PC-3 (cell line): ENCODE data around the gene CDC42BPB. TPM values are rescaled to one million over a fixed set of nuclear protein-coding genes. Genes with fewer than 3 reads are reported as not detected.

Source experiments
- ATAC-seq: fragments of 200-7000 bp; cut with Tn5 transposase; 2 replicates; pipeline ENCODE4 v1.9.1; 2020; ENCODE audit warnings: mild to moderate bottlenecking, moderate library complexity
- BruUV-seq: library from RNA; stranded (reverse); fragments of 400-500 nt; replicated peaks from 2 replicates; lab custom pipeline; 2021; lab: Mats Ljungman, UMichigan
- CTCF ChIA-PET: fragments of 300-600 bp; sonication (Branson Sonifier 250); formaldehyde crosslinking; loops from one replicate; lab custom pipeline; 2022; ENCODE audit warnings: antibody characterized with exemption; lab: Charles Lee
- POLR2A ChIA-PET: fragments of 300-600 bp; sonication (Branson Sonifier 250); formaldehyde crosslinking; loops from one replicate; lab custom pipeline; 2022; ENCODE audit warnings: antibody characterized with exemption; ENCODE audit not compliant: unreplicated experiment; lab: Charles Lee
- DNase-seq: peaks from one replicate; pipeline ENCODE4 v3.0.0-alpha.2; 2015
- H2AFZ ChIP-seq: fragments of 300-600 bp; sonication (generic); 2 replicates; pipeline ENCODE4 v1.6.0; 2016; ENCODE audit warnings: antibody characterized with exemption, low read length
- H3F3A ChIP-seq: fragments of 300-600 bp; sonication (generic); one replicate; pipeline ENCODE4 v1.6.0; 2017; ENCODE audit warnings: antibody characterized with exemption, low read length, control low read depth, mild to moderate bottlenecking; ENCODE audit not compliant: unreplicated experiment
- H3K27ac ChIP-seq: fragments of 300-600 bp; sonication (generic); 2 replicates; pipeline ENCODE4 v1.5.1; 2016; ENCODE audit warnings: mild to moderate bottlenecking, low read length
- H3K27me3 ChIP-seq: fragments of 300-600 bp; sonication (generic); 2 replicates; pipeline ENCODE4 v1.6.1; 2016; ENCODE audit warnings: low read length, mixed read lengths
- H3K36me3 ChIP-seq: fragments of 300-600 bp; sonication (generic); 2 replicates; pipeline ENCODE4 v1.6.1; 2016; ENCODE audit warnings: low read depth, mixed run types, low read length, mixed read lengths
- H3K4me1 ChIP-seq: fragments of 300-600 bp; sonication (generic); 2 replicates; pipeline ENCODE4 v1.5.1; 2016; ENCODE audit warnings: low read length; ENCODE audit not compliant: insufficient read depth
- H3K4me2 ChIP-seq: fragments of 300-600 bp; sonication (generic); 2 replicates; pipeline ENCODE4 v1.6.0; 2016; ENCODE audit warnings: low read length
- H3K4me3 ChIP-seq: fragments of 300-600 bp; sonication (generic); 2 replicates; pipeline ENCODE4 v1.5.1; 2016; ENCODE audit warnings: mild to moderate bottlenecking, low read length, mixed read lengths
- H3K79me2 ChIP-seq: fragments of 300-600 bp; sonication (generic); 2 replicates; pipeline ENCODE4 v1.6.1; 2017; ENCODE audit warnings: low read length, mixed read lengths
- H3K9ac ChIP-seq: fragments of 300-600 bp; sonication (generic); 2 replicates; pipeline ENCODE4 v1.6.0; 2016; ENCODE audit warnings: mild to moderate bottlenecking, low read length
- H3K9me2 ChIP-seq: fragments of 300-600 bp; sonication (generic); replicated peaks from 2 replicates; pipeline ENCODE4 v1.6.1; 2016; ENCODE audit warnings: mixed run types, low read length, mixed read lengths
- H3K9me3 ChIP-seq: fragments of 300-600 bp; sonication (generic); 2 replicates; pipeline ENCODE4 v1.6.1; 2016; ENCODE audit warnings: low read length, mixed read lengths
- H4K20me1 ChIP-seq: fragments of 300-600 bp; sonication (generic); 2 replicates; pipeline ENCODE4 v1.6.1; 2016; ENCODE audit warnings: low read length, mixed read lengths
- EZH2 ChIP-seq: fragments of 300-600 bp; sonication (generic); IDR thresholded peaks from one replicate; pipeline ENCODE4 v1.6.1; 2017; ENCODE audit warnings: antibody characterized with exemption, mild to moderate bottlenecking, low read length; ENCODE audit not compliant: unreplicated experiment
- EZH2phosphoT487 ChIP-seq: fragments of 300-600 bp; sonication (generic); IDR thresholded peaks from 2 replicates; pipeline ENCODE4 v1.6.1; 2018; ENCODE audit warnings: mild to moderate bottlenecking, antibody characterized with exemption, low read length, borderline replicate concordance
- intact Hi-C: fragments of 100-400 bp; cut with micrococcal nuclease; formaldehyde crosslinking; loops from 2 replicates; pipeline ENCODE4 v1.9.0; 2023
- total RNA-seq: library from RNA; depleted of rRNA; stranded (reverse); fragments of >200 nt; gene quantifications from 2 replicates; pipeline ENCODE4 v1.2.3, GENCODE V29; 2014
- TF ChIP-seq, protein P1 (sequence below): fragments of 300-600 bp; sonication (generic); conservative IDR thresholded peaks from 2 replicates; pipeline ENCODE4 v1.5.1; 2017; ENCODE audit warnings: antibody characterized with exemption, low read depth, mild to moderate bottlenecking, low read length

The CDC42BPB gene
- total RNA-seq, 1 experiment from 2014 or later: 73.0 TPM

GRCh38 chr14:103033681-103034096 is 23.7 kb downstream of the CDC42BPB start:
- H2AFZ ChIP-seq: peak overlapping the region; percentile 48; the same call in 1 of the 2 replicates
- no TSS peak for BruUV-seq
- DNase-seq: peak; percentile 94
- peaks cover 34% of the 10 kb centered on the region for H3K4me1 ChIP-seq
- peaks cover 85% of the 10 kb centered on the region for H3K79me2 ChIP-seq
- no peak overlapping the region for H3K9ac ChIP-seq
- intact Hi-C loops: loop anchor here (2.0 to 5.0 kb wide), 2 partner anchors 39 to 47 kb away; no protein-coding TSS in a partner anchor
- H3K9me2 ChIP-seq: no peaks in the 10 kb centered on the region
- H4K20me1 ChIP-seq: peaks cover 16% of the 10 kb centered on the region; the same call in 1 of the 2 replicates
- H3K9me3 ChIP-seq: no peaks in the 10 kb centered on the region
- H3F3A ChIP-seq: peaks cover 9% of the 10 kb centered on the region
- H3K27ac ChIP-seq: peak overlapping the region; percentile 54
- ChIA-PET CTCF (interaction anchor here (0.6 to 0.9 kb wide), 2 partner anchors 34 to 40 kb away, joined by 3 read pairs; no protein-coding TSS in a partner anchor), POLR2A (interaction anchor here (0.6 kb wide), 2 partner anchors 22 to 450 kb away, joined by 4 to 5 read pairs; no protein-coding TSS in a partner anchor)
- no peaks in the 10 kb centered on the region for H3K36me3 ChIP-seq
- TF ChIP-seq, protein P1, sequence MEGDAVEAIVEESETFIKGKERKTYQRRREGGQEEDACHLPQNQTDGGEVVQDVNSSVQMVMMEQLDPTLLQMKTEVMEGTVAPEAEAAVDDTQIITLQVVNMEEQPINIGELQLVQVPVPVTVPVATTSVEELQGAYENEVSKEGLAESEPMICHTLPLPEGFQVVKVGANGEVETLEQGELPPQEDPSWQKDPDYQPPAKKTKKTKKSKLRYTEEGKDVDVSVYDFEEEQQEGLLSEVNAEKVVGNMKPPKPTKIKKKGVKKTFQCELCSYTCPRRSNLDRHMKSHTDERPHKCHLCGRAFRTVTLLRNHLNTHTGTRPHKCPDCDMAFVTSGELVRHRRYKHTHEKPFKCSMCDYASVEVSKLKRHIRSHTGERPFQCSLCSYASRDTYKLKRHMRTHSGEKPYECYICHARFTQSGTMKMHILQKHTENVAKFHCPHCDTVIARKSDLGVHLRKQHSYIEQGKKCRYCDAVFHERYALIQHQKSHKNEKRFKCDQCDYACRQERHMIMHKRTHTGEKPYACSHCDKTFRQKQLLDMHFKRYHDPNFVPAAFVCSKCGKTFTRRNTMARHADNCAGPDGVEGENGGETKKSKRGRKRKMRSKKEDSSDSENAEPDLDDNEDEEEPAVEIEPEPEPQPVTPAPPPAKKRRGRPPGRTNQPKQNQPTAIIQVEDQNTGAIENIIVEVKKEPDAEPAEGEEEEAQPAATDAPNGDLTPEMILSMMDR: no peak
- TF ChIP-seq EZH2 (no peak), EZH2phosphoT487 (no peak)
- peak overlapping the region; percentile 85 for H3K4me2 ChIP-seq
- no peaks in the 10 kb centered on the region for H3K27me3 ChIP-seq
- peak overlapping the region; percentile 46; the same call in 1 of the 2 replicates for H3K4me3 ChIP-seq
- peak; percentile 80 for ATAC-seq

- Histone ChIP-seq H4K20me1 (peaks cover 13% of the 10 kb centered on the region; the same call in 1 of the 2 replicates), H3F3A (peaks cover 9% of the 10 kb centered on the region), H3K36me3 (no peaks in the 10 kb centered on the region), H3K79me2 (peaks cover 87% of the 10 kb centered on the region), H3K4me3 (no peak overlapping the region), H3K4me1 (peaks cover 47% of the 10 kb centered on the region), H2AFZ (no peak overlapping the region), H3K9me2 (no peaks in the 10 kb centered on the region), H3K27me3 (no peaks in the 10 kb centered on the region), H3K9me3 (no peaks in the 10 kb centered on the region), H3K4me2 (no peak overlapping the region), H3K27ac (no peak overlapping the region), H3K9ac (no peak overlapping the region)
- peak; percentile 42 for DNase-seq
- no peak for ATAC-seq
- ChIA-PET POLR2A (interaction anchor here (0.6 kb wide), 1 partner anchor 132 kb away, joined by 20 read pairs; no protein-coding TSS in a partner anchor), CTCF (no interaction called here)
- intact Hi-C loops: loop anchor here (2.0 to 5.0 kb wide), 3 partner anchors 25 to 45 kb away; partner anchors contain the start of gene CDC42BPB
- no TSS peak for BruUV-seq
- no peak for TF ChIP-seq EZH2
- TF ChIP-seq, protein P1: peak; percentile 26; the same call in 1 of the 2 replicates
These were observed 25.4 kb downstream of the CDC42BPB start for GRCh38 chr14:103031956-103032355.

DNA sequence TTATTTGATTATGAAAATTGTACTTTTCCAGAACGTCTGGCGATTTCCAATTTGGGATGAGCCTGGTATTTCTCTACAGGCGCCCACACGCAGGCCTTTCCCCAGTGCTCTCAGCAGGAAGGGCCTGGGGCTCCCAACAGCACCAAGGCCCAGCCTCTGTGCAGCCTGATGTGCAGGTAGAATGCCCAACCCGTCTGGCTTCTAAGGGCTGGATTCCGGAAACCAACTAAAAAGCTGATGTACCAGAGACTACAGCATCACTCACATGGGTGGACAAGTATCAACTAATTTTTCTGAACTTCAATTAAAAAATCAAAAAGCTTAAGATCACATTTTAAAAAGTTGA is 25.8 kb downstream of the CDC42BPB start:
- intact Hi-C loops: loop anchor here (2.0 to 5.0 kb wide), 2 partner anchors 25 to 41 kb away; partner anchors contain the start of gene CDC42BPB
- no peak overlapping the region for H3K9ac ChIP-seq
- POLR2A ChIA-PET: interaction anchor here (0.6 to 0.9 kb wide), 2 partner anchors 25 to 132 kb away, joined by 3 to 20 read pairs; no protein-coding TSS in a partner anchor

More for the DNA sequence above, 25.8 kb downstream of the CDC42BPB start:
- Histone ChIP-seq H3K9me3 (no peaks in the 10 kb centered on the region), H4K20me1 (peaks cover 11% of the 10 kb centered on the region; the same call in 1 of the 2 replicates), H3K4me2 (peak overlapping the region; percentile 60), H3K27me3 (no peaks in the 10 kb centered on the region), H2AFZ (no peak overlapping the region), H3K27ac (peak overlapping the region; percentile 38), H3K9me2 (no peaks in the 10 kb centered on the region), H3K36me3 (no peaks in the 10 kb centered on the region), H3F3A (peaks cover 9% of the 10 kb centered on the region), H3K4me3 (peak overlapping the region; percentile 27; the same call in 1 of the 2 replicates), H3K4me1 (peaks cover 51% of the 10 kb centered on the region), H3K79me2 (peaks cover 87% of the 10 kb centered on the region)
- TF ChIP-seq, protein P1: no peak
- TF ChIP-seq EZH2phosphoT487: no peak
- TF ChIP-seq EZH2: no peak
- DNase-seq (no peak), ATAC-seq (peak; percentile 5)
- CTCF ChIA-PET: no interaction called here
- no TSS peak for BruUV-seq
